DOHH2 (cell line): ENCODE measurements around the gene MBD5.

Experiments used
- EZH2phosphoT487 ChIP-seq: fragments of 200-600 bp; sonication (generic); IDR thresholded peaks from 2 replicates; pipeline ENCODE4 v1.6.1; 2017; ENCODE audit warnings: borderline replicate concordance, mild to moderate bottlenecking, antibody characterized with exemption, low read length, moderate library complexity, mixed read lengths
- TF ChIP-seq, protein P1 (sequence below): fragments of 200-600 bp; sonication (generic); IDR thresholded peaks from one replicate; pipeline ENCODE4 v1.5.1; 2014; ENCODE audit warnings: antibody characterized with exemption, mild to moderate bottlenecking, low read depth, low read length; ENCODE audit not compliant: poor library complexity, severe bottlenecking

DNA sequence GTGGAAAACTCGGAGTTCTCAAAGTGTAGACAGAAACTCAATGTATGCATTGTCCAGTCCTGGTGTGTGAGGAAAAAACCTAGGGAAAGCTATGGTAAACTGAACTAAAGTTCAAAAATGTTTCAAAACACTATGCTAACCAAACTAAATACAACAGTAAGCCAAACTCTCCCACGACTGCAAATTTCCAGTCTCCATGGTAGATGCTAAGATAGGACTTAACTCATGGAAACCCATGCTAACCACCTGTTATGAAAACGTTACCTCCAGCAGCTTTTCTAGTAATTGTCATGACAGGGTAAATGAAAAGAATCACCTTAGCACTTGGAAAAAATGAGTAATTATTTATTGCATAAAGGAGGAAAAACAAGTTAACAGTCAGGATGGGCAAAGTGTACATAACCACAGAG lies 488.0 kb downstream of the MBD5 start:
- TF ChIP-seq, protein P1, sequence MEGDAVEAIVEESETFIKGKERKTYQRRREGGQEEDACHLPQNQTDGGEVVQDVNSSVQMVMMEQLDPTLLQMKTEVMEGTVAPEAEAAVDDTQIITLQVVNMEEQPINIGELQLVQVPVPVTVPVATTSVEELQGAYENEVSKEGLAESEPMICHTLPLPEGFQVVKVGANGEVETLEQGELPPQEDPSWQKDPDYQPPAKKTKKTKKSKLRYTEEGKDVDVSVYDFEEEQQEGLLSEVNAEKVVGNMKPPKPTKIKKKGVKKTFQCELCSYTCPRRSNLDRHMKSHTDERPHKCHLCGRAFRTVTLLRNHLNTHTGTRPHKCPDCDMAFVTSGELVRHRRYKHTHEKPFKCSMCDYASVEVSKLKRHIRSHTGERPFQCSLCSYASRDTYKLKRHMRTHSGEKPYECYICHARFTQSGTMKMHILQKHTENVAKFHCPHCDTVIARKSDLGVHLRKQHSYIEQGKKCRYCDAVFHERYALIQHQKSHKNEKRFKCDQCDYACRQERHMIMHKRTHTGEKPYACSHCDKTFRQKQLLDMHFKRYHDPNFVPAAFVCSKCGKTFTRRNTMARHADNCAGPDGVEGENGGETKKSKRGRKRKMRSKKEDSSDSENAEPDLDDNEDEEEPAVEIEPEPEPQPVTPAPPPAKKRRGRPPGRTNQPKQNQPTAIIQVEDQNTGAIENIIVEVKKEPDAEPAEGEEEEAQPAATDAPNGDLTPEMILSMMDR: no peak
- TF ChIP-seq EZH2phosphoT487: no peak
